NB4 (cell line): ENCODE data around the gene YPEL2.
"Not testable (repeated sequence)": the region's sequence is repeated elsewhere in the genome, so short reads cannot be mapped to it uniquely, and the experiment has no call there.

Experiments
- DNase-seq: peaks from one replicate; pipeline ENCODE4 v3.0.0; 2010; ENCODE audit warnings: low read depth
- H3K4me3 ChIP-seq: one replicate; pipeline ENCODE4 v1.5.1; 2011; ENCODE audit warnings: mild to moderate bottlenecking, low read depth, low read length, moderate library complexity
- MYC ChIP-seq: IDR thresholded peaks from 2 replicates; pipeline ENCODE4 v1.6.1; 2011; ENCODE audit warnings: low read depth, low read length
- POLR2A ChIP-seq: IDR thresholded peaks from 2 replicates; pipeline ENCODE4 v1.6.1; 2011; ENCODE audit warnings: mild to moderate bottlenecking; ENCODE audit not compliant: insufficient read length; ENCODE audit errors: extremely low read depth
- TF ChIP-seq, protein P1 (sequence below): IDR thresholded peaks from 2 replicates; pipeline ENCODE4 v1.6.1; 2011; ENCODE audit warnings: low read depth, low read length
- TF ChIP-seq, protein P2 (sequence below): IDR thresholded peaks from one replicate; pipeline ENCODE4 v1.5.1; 2012; ENCODE audit warnings: low read depth, low read length

YPEL2 gene

DNA sequence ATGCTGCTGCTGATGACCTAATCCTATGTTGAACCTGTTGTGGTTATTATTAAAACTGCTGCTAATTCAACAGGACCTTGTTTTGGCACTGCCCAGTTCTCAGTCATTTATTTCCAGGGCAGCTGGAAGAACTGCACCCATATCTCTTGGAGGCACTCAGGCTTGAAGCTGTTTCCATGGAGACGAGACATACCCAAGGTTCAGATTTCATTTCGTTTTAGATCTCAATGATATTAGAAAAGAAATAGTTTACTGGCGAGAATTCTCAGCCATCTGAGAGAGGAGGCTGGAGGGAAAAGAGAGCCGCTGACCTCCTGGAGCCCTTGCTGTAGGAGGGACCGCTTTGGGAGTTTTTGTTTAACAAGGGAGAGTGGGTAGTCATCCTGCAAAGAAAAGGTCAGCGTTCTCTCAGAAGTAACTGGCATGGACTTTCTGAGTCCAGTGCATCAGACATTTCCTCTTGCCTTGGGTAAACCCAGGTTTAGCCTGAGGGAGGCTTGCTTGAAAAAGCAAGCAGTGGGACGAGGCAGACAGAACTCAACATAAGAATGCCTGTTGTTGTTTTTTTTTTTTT lies 75.4 kb downstream of the YPEL2 start:
- TF ChIP-seq MYC, result no peak
- TF ChIP-seq, protein P1, sequence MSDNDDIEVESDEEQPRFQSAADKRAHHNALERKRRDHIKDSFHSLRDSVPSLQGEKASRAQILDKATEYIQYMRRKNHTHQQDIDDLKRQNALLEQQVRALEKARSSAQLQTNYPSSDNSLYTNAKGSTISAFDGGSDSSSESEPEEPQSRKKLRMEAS, result no peak
- TF ChIP-seq, protein P2, sequence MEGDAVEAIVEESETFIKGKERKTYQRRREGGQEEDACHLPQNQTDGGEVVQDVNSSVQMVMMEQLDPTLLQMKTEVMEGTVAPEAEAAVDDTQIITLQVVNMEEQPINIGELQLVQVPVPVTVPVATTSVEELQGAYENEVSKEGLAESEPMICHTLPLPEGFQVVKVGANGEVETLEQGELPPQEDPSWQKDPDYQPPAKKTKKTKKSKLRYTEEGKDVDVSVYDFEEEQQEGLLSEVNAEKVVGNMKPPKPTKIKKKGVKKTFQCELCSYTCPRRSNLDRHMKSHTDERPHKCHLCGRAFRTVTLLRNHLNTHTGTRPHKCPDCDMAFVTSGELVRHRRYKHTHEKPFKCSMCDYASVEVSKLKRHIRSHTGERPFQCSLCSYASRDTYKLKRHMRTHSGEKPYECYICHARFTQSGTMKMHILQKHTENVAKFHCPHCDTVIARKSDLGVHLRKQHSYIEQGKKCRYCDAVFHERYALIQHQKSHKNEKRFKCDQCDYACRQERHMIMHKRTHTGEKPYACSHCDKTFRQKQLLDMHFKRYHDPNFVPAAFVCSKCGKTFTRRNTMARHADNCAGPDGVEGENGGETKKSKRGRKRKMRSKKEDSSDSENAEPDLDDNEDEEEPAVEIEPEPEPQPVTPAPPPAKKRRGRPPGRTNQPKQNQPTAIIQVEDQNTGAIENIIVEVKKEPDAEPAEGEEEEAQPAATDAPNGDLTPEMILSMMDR, result no peak
- TF ChIP-seq POLR2A, result no peak
- H3K4me3 ChIP-seq, result no peak overlapping the region
- no peak for DNase-seq

DNA sequence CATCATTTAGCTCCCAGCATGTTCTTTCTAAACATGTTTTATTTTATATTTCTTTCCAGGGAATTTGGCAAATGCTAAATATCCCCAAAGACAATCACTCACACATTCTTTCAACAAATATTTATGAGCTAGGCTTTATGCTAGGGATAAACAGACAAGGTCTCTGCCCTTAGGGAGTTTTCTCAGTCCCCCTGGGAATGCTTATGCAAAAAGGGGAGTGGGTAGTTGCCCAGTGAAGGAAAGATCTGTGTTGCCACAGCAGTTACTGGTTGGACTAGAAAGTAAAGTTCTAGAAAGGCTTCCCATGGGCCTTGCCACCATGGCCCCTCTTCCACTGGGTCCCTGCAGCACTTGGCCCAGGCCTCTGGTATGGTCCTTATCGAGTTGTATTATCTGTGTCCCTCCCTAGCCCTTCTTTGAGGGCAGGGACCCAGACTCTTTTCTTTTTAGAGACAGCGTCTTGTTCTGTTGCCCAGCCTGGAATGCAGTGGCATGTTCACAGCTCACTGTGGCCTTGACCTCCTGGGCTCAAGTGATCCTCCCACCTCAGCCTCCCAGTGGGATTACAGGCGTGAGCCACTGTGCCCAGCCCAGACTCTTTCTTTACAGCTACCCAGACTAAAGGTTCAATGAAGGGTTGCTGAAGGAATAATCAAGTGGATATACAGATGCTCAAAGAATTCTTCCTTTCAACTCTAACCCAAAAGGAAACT lies 78.0 kb downstream of the YPEL2 start:
- TF ChIP-seq, protein P2, result no peak
- TF ChIP-seq MYC, result no peak
- no peak for TF ChIP-seq POLR2A
- TF ChIP-seq, protein P1, result no peak
- DNase-seq, result no peak
- H3K4me3 ChIP-seq, result no peak overlapping the region

DNA sequence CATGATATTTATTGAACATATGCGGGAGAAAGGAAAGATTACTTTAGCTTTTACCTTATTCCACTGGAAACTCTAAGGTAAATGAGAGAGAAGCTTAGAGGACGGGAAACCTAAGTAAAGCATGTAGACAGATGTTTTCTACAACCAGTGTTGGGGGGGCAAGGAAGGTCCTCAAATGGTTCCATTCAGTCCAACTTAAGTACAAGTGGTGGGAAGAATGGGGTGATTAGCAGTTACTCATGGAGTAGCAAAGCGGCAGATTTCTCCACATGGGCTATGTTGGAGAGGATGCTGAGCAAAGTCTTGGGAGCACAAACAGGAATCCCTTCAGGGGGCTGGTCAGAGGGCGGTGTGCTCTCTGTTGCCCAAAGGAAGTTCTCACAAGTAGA lies 78.6 kb downstream of the YPEL2 start:
- DNase-seq, result no peak
- TF ChIP-seq, protein P2, result no peak
- TF ChIP-seq, protein P1, result no peak
- TF ChIP-seq POLR2A, result no peak
- TF ChIP-seq MYC, result no peak
- H3K4me3 ChIP-seq, result no peak overlapping the region

DNA sequence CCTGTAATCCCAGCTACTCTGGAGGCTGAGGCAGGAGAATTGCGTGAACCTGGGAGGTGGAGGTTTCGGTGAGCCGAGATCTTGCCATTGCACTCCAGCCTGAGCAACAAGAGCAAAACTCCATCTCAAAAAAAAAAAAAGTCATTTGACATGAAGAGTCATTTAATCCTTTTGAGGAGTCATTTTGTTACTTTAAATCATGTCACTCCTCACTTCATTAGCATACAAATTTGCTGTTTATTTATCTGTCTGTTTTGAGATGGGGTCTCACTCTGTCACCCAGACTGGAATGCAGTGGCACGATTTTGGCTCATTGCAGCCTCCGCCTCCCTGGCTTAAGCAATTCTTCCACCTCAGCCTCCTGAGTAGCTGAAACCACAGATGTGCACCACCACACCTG lies 81.0 kb downstream of the YPEL2 start:
- DNase-seq, H3K4me3 ChIP-seq: not testable (repeated sequence)

DNA sequence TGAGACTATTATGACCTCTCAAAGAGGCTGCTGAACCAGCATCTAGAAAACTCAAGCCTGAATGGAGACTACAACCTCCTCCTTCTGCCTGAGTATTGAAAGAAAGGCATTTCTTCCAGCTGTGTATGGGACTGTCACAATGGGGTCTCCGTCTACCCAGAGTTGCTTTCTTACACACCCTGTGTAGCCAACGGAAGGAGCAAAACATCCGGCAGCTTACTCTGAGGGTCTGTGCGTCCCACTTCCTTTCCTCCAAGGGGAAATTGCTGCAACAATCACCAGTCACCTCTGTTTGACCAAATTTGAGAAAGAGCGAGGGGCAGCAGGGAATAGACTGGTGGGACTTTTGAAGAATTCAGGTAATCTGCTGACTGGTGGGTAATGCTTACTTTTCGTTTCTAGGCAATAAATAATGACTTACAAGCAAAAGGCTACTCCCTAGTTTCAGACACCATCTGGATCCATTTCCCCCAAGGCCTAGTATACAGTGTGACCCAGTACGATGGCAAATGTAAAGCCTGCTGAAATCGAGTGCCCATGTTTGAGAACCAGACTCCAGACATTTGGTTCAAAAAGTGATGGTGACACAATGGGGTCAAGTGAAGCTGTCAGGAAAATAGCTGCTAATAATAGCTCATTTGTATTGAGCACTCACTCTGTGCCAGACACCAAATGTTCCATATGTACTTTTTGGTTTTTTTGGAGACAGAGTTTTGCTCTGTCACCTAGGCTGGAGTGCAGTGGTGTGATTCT lies 81.7 kb downstream of the YPEL2 start:
- no peak for TF ChIP-seq MYC
- TF ChIP-seq, protein P2, result no peak
- TF ChIP-seq, protein P1, result no peak
- no peak for TF ChIP-seq POLR2A
- no peak for DNase-seq
- H3K4me3 ChIP-seq, result no peak overlapping the region

DNA sequence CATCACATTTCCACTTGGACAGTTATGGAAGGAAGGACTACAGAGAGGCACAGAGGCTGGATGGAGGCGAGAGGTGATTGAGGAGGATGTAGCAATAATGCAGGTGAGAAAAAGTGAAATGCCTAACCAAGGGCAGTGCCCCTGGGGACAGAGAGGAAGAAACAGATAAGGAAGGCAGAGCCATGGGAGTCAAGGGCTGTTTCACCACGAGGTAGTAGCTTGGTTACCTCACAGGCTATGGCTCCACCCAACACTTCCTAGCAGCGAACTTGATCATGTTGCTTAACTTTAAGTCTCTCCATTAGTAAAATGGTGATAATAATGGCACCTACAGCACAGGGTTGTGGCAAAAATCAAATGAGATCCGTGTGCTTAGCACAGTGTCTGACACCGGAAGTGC lies 83.9 kb downstream of the YPEL2 start:
- H3K4me3 ChIP-seq, result no peak overlapping the region
- TF ChIP-seq POLR2A (no peak), MYC (peak; percentile 53; the same call in 1 of the 2 replicates)
- TF ChIP-seq, protein P1, result peak; percentile 76
- TF ChIP-seq, protein P2, result no peak
- peak; percentile 60 for DNase-seq
